Measurements from ENCODE around the gene DNLZ. TPM values are rescaled to one million over a fixed set of nuclear protein-coding genes. Genes with fewer than 3 reads are reported as not detected.

DNLZ gene
- total RNA-seq, 1 donor from 2014 or later, result 19.9 TPM

DNA sequence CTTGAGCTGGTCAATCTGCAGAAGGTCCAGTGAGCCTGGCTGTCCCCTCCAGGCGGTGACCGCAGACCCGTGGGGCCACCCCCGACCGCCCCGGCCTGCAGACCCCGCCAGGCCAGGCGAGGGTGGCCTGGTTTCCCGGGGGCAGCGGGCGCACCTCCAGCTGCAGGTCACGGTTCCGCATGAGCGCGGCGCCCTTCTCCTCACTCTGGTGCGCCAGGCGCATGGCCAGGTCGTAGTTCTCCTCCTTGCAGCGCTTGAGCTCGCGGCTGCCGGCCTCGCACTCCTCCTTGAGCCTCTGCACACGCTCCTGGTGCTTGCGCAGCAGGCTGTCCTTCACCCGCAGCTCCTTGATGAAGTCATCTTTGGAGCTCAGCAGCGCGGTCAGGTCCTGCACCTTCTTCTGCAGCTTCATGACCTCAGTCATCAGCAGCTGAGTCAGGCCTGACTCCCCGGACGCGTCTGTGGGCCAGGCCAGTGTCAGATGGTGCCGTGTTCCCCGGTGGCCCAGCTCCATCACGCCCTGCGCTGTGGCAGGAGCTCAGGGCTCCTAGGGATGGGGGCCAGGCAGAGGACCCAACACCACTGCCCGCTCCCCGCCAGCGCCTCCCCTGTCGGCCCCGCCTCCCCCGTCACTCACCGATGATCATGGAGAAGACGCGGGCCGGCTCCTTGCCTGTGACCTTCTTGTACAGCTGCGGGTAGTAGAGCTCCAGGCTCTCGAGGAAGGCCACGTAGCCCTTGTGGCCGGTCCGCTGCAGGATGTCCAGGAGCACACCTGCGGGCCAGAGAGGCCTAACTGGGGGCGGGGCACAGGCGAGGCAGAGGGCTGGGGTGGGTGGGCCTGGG is 7.4 kb upstream of the DNLZ start:
- DNase-seq (ENCODE audit: low spot score), result no peak
- Mint-ChIP-seq H3K36me3 (ENCODE audit: low read depth) (no peaks in the 10 kb centered on the region), H3K4me1 (ENCODE audit: low read depth) (peaks cover 14% of the 10 kb centered on the region), H3K9me3 (ENCODE audit: low read depth) (no peaks in the 10 kb centered on the region), H3K27ac (ENCODE audit: unreplicated experiment) (no peak overlapping the region), H3K27me3 (ENCODE audit: low read depth) (no peaks in the 10 kb centered on the region), H3K4me3 (ENCODE audit: unreplicated experiment) (no peak overlapping the region)
- no peak for TF ChIP-seq CTCF (IDR thresholded peaks at IDR 0.05)

GRCh38 chr9:136370037-136370436 is 6.5 kb upstream of the DNLZ start:
- DNase-seq (ENCODE audit: low spot score), result no peak
- H3K36me3 Mint-ChIP-seq (ENCODE audit: low read depth), result no peaks in the 10 kb centered on the region

GRCh38 chr9:136368190-136368589 is 4.6 kb upstream of the DNLZ start:
- Mint-ChIP-seq H3K4me3 (ENCODE audit: unreplicated experiment) (no peak overlapping the region), H3K36me3 (ENCODE audit: low read depth) (no peaks in the 10 kb centered on the region), H3K27ac (ENCODE audit: unreplicated experiment) (no peak overlapping the region), H3K4me1 (ENCODE audit: low read depth) (peaks cover 15% of the 10 kb centered on the region), H3K9me3 (ENCODE audit: low read depth) (no peaks in the 10 kb centered on the region), H3K27me3 (ENCODE audit: low read depth) (no peaks in the 10 kb centered on the region)
- no peak for DNase-seq (ENCODE audit: low spot score)
- TF ChIP-seq CTCF (IDR thresholded peaks at IDR 0.05), result no peak

More at GRCh38 chr9:136370037-136370436, 6.5 kb upstream of the DNLZ start:
- H3K27ac Mint-ChIP-seq (ENCODE audit: unreplicated experiment), result no peak overlapping the region
- TF ChIP-seq CTCF (IDR thresholded peaks at IDR 0.05), result no peak
- no peak overlapping the region for H3K4me3 Mint-ChIP-seq (ENCODE audit: unreplicated experiment)
- H3K27me3 Mint-ChIP-seq (ENCODE audit: low read depth), result no peaks in the 10 kb centered on the region
- H3K9me3 Mint-ChIP-seq (ENCODE audit: low read depth), result no peaks in the 10 kb centered on the region
- H3K4me1 Mint-ChIP-seq (ENCODE audit: low read depth), result peaks cover 14% of the 10 kb centered on the region

GRCh38 chr9:136367296-136368145 is 4.0 kb upstream of the DNLZ start:
- Mint-ChIP-seq H3K4me3 (ENCODE audit: unreplicated experiment) (no peak overlapping the region), H3K36me3 (ENCODE audit: low read depth) (no peaks in the 10 kb centered on the region), H3K27ac (ENCODE audit: unreplicated experiment) (no peak overlapping the region), H3K4me1 (ENCODE audit: low read depth) (peaks cover 12% of the 10 kb centered on the region), H3K9me3 (ENCODE audit: low read depth) (no peaks in the 10 kb centered on the region), H3K27me3 (ENCODE audit: low read depth) (no peaks in the 10 kb centered on the region)
- DNase-seq (ENCODE audit: low spot score), result no peak
- no peak for TF ChIP-seq CTCF (IDR thresholded peaks at IDR 0.05)

DNA sequence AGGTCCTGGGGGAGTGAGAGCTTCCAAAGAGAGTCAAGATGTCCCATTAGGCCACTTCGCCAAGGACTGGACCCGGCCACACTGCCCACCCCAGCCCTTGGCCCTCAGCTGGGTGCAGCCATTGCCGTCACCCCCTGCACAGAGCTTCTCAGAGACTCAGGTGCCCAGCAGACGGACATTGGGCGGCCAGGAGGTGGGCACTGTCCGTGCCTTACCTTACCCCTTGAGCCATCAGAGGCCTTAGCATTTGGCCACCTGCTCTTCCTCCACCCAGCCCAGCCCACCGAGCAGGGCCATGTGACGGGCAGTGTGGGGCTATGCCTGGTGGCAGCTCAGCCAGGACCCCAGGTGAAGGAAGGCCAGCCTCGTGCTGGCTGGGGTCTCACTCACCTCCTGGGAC is 3.3 kb upstream of the DNLZ start:
- TF ChIP-seq CTCF (IDR thresholded peaks at IDR 0.05), result no peak
- H3K4me3 Mint-ChIP-seq (ENCODE audit: unreplicated experiment), result no peak overlapping the region
- DNase-seq (ENCODE audit: low spot score), result no peak
- peaks cover 8% of the 10 kb centered on the region for H3K4me1 Mint-ChIP-seq (ENCODE audit: low read depth)
- no peaks in the 10 kb centered on the region for H3K36me3 Mint-ChIP-seq (ENCODE audit: low read depth)
- H3K9me3 Mint-ChIP-seq (ENCODE audit: low read depth), result no peaks in the 10 kb centered on the region
- no peak overlapping the region for H3K27ac Mint-ChIP-seq (ENCODE audit: unreplicated experiment)
- no peaks in the 10 kb centered on the region for H3K27me3 Mint-ChIP-seq (ENCODE audit: low read depth)
